ENCODE measurements around the gene TMEM242.

The TMEM242 gene

GRCh38 chr6:157291356-157291755 lies 32.0 kb downstream of the TMEM242 start:
- no peak overlapping the region for H3K4me3 ChIP-seq (ENCODE audit: low read depth, low read length)
- no peak for TF ChIP-seq CTCF (IDR thresholded peaks at IDR 0.05; ENCODE audit: insufficient read depth, low read depth, low read length, missing control alignments)
- no peak for DNase-seq (ENCODE audit: low read depth)

GRCh38 chr6:157290797-157291196 lies 32.5 kb downstream of the TMEM242 start:
- no peak for TF ChIP-seq CTCF (IDR thresholded peaks at IDR 0.05; ENCODE audit: insufficient read depth, low read depth, low read length, missing control alignments)
- H3K4me3 ChIP-seq (ENCODE audit: low read depth, low read length): no peak overlapping the region
- DNase-seq (ENCODE audit: low read depth): no peak

- no peak for TF ChIP-seq CTCF (IDR thresholded peaks at IDR 0.05; ENCODE audit: insufficient read depth, low read depth, low read length, missing control alignments)
- no peak for DNase-seq (ENCODE audit: low read depth)
- no peak overlapping the region for H3K4me3 ChIP-seq (ENCODE audit: low read depth, low read length)
Observed at GRCh38 chr6:157289764-157290163, 33.6 kb downstream of the TMEM242 start.

GRCh38 chr6:157288575-157288974 lies 34.7 kb downstream of the TMEM242 start:
- H3K4me3 ChIP-seq (ENCODE audit: low read depth, low read length): no peak overlapping the region
- no peak for DNase-seq (ENCODE audit: low read depth)
- TF ChIP-seq CTCF (IDR thresholded peaks at IDR 0.05; ENCODE audit: insufficient read depth, low read depth, low read length, missing control alignments): no peak

- no peak for DNase-seq (ENCODE audit: low read depth)
- no peak for TF ChIP-seq CTCF (IDR thresholded peaks at IDR 0.05; ENCODE audit: insufficient read depth, low read depth, low read length, missing control alignments)
- no peak overlapping the region for H3K4me3 ChIP-seq (ENCODE audit: low read depth, low read length)
Observed at GRCh38 chr6:157287923-157288322, 35.4 kb downstream of the TMEM242 start.

GRCh38 chr6:157287247-157287850 lies 36.0 kb downstream of the TMEM242 start:
- TF ChIP-seq CTCF (IDR thresholded peaks at IDR 0.05; ENCODE audit: insufficient read depth, low read depth, low read length, missing control alignments): no peak
- no peak overlapping the region for H3K4me3 ChIP-seq (ENCODE audit: low read depth, low read length)
- no peak for DNase-seq (ENCODE audit: low read depth)

GRCh38 chr6:157285422-157285779 lies 37.9 kb downstream of the TMEM242 start:
- DNase-seq (ENCODE audit: low read depth): no peak
- no peak for TF ChIP-seq CTCF (IDR thresholded peaks at IDR 0.05; ENCODE audit: insufficient read depth, low read depth, low read length, missing control alignments)
- no peak overlapping the region for H3K4me3 ChIP-seq (ENCODE audit: low read depth, low read length)
